K562 (cell line): Measurements from ENCODE around the gene TXNDC8. TPM values are rescaled to one million over a fixed set of nuclear protein-coding genes. Genes with fewer than 3 reads are reported as not detected.

Experiments used
- ATAC-seq: fragments of 200-7000 bp; cut with Tn5 transposase; 3 replicates; pipeline ENCODE4 v1.9.1; 2020; ENCODE audit warnings: moderate library complexity
- BruUV-seq: library from RNA; stranded (reverse); fragments of 400-500 nt; replicated peaks from 2 replicates; lab custom pipeline; 2021; lab: Mats Ljungman, UMichigan
- CTCF ChIA-PET: fragments of 300-600 bp; formaldehyde crosslinking; extraction: SDS; loops from one replicate; lab custom pipeline; 2021; ENCODE audit warnings: low intra/inter-chr PET ratio; lab: Yijun Ruan, JAX
- POLR2A ChIA-PET: fragments of 300-600, 350-650 bp; sonication (Branson Sonifier 250); formaldehyde crosslinking; extraction: SDS; loops from one replicate; lab custom pipeline; 2021; ENCODE audit warnings: antibody characterized with exemption, inconsistent platforms; lab: Yijun Ruan, JAX
- DNase-seq, 4 experiments: peaks; one replicate each; pipeline versions ENCODE4 v3.0.0 to v3.0.0-alpha.2; 2011 to 2018; ENCODE audit warnings: low spot score in 3 of 4, mixed read lengths in 3 of 4; ENCODE audit errors: extremely low read depth in 1 of 4
- FAIRE-seq: peaks from 2 replicates; lab custom pipeline; 2011; peaks lifted over from hg19 to GRCh38; lab: Jason Lieb, UNC
- H2AFZ ChIP-seq: 2 replicates; pipeline ENCODE4 v1.6.0; 2011; ENCODE audit warnings: low read depth, low read length, control low read depth, inconsistent platforms
- H3K27ac ChIP-seq: fragments of 200-600 bp; 3 replicates; pipeline ENCODE4 v1.8.0; 2011; ENCODE audit warnings: low read depth, mild to moderate bottlenecking, control low read depth, inconsistent platforms, low read length, moderate library complexity, mixed read lengths; ENCODE audit errors: extremely low read depth
- H3K27me3 ChIP-seq, 2 experiments: fragments of 300-600 bp in 1 of 2; 2 replicates in 1 of 2; 3 replicates in 1 of 2; pipeline versions ENCODE4 v1.6.0 to v1.8.0; 2011; ENCODE audit warnings: inconsistent platforms in 2 of 2, low read length in 2 of 2, mild to moderate bottlenecking in 1 of 2, mixed read lengths in 1 of 2, moderate library complexity in 1 of 2; ENCODE audit not compliant: control insufficient read depth in 2 of 2, insufficient read depth in 2 of 2
- H3K36me3 ChIP-seq: fragments of 300-600 bp; 3 replicates; pipeline ENCODE4 v1.8.0; 2011; ENCODE audit warnings: mild to moderate bottlenecking, low read length, inconsistent platforms; ENCODE audit not compliant: control insufficient read depth, insufficient read depth
- H3K4me1 ChIP-seq, 2 experiments: fragments of 200-600 bp in 1 of 2; replicated peaks in 1 of 2; 2 replicates in 1 of 2; 3 replicates in 1 of 2; pipeline versions ENCODE4 v1.5.1 to v1.8.0; 2011; ENCODE audit warnings: inconsistent platforms in 2 of 2, low read length in 2 of 2, mild to moderate bottlenecking in 1 of 2, mixed read lengths in 1 of 2, moderate library complexity in 1 of 2; ENCODE audit not compliant: control insufficient read depth in 2 of 2, insufficient read depth in 2 of 2
- H3K4me2 ChIP-seq: 2 replicates; pipeline ENCODE4 v1.6.1; 2011; ENCODE audit warnings: low read length, control low read depth, inconsistent platforms, mixed read lengths; ENCODE audit not compliant: insufficient read depth
- H3K4me3 ChIP-seq: fragments of 200-600 bp; sonication (generic), shearing (Covaris generic); 2 replicates; pipeline ENCODE4 v1.5.1; 2016; ENCODE audit warnings: control low read depth, inconsistent platforms
- H3K79me2 ChIP-seq: fragments of 200-600 bp; 3 replicates; pipeline ENCODE4 v1.8.0; 2011; ENCODE audit warnings: low read length, inconsistent platforms; ENCODE audit not compliant: control insufficient read depth, insufficient read depth
- H3K9ac ChIP-seq, 2 experiments: 2 replicates each; pipeline versions ENCODE4 v1.6.0 to v1.6.1; 2011; ENCODE audit warnings: low read depth in 2 of 2, low read length in 2 of 2, control low read depth in 1 of 2, inconsistent platforms in 1 of 2, mild to moderate bottlenecking in 1 of 2, mixed read lengths in 1 of 2; ENCODE audit not compliant: insufficient read depth in 1 of 2
- H3K9me1 ChIP-seq: one replicate; pipeline ENCODE4 v1.6.0; 2011; ENCODE audit warnings: inconsistent platforms, mild to moderate bottlenecking, low read length, moderate library complexity; ENCODE audit not compliant: control insufficient read depth, insufficient read depth
- H3K9me3 ChIP-seq: replicated peaks from 2 replicates; pipeline ENCODE4 v1.5.1; 2011; ENCODE audit warnings: low read depth, low read length, inconsistent platforms; ENCODE audit not compliant: control insufficient read depth, insufficient read depth
- H4K20me1 ChIP-seq: replicated peaks from 2 replicates; pipeline ENCODE4 v1.6.1; 2011; ENCODE audit warnings: low read length, inconsistent platforms, mixed read lengths; ENCODE audit not compliant: control insufficient read depth, insufficient read depth
- CREB5 ChIP-seq: fragments of 250-450 bp; sonication (Bioruptor Pico); IDR thresholded peaks from 2 replicates; pipeline ENCODE4 v1.5.0; 2020; ENCODE audit warnings: mild to moderate bottlenecking
- CREBBP ChIP-seq: IDR thresholded peaks from one replicate; pipeline ENCODE4 v1.6.1; 2012; ENCODE audit warnings: low read depth, mild to moderate bottlenecking, control low read depth, inconsistent platforms, low read length
- GATA2 ChIP-seq: sonication (generic); formaldehyde crosslinking; IDR thresholded peaks from 2 replicates; pipeline ENCODE4 v1.4.0; 2020; ENCODE audit warnings: mild to moderate bottlenecking, missing genetic modification reagents
- GATAD2A ChIP-seq: fragments of 450-650 bp; IDR thresholded peaks from 2 replicates; pipeline ENCODE4 v1.6.1; 2017
- KHSRP ChIP-seq: fragments of 450-650 bp; IDR thresholded peaks from 2 replicates; pipeline ENCODE4 v1.6.1; 2017
- NCOA2 ChIP-seq, 2 experiments: fragments of 450-650 bp; IDR thresholded peaks; 2 replicates each; pipeline ENCODE4 v1.6.1; 2018; ENCODE audit warnings: mild to moderate bottlenecking in 2 of 2, moderate library complexity in 1 of 2; ENCODE audit not compliant: partially characterized antibody in 2 of 2
- POLR3G ChIP-seq: IDR thresholded peaks from 2 replicates; pipeline ENCODE4 v1.6.1; 2011; ENCODE audit not compliant: insufficient read length, insufficient replicate concordance; ENCODE audit errors: extremely low read depth
- ZC3H11A ChIP-seq: IDR thresholded peaks from 2 replicates; pipeline ENCODE4 v1.6.1; 2012; ENCODE audit warnings: low read depth, low read length, improper control_type of control experiment
- ZNF717 ChIP-seq: fragments of 250-450 bp; sonication (Bioruptor Pico); IDR thresholded peaks from 2 replicates; pipeline ENCODE4 v1.5.0; 2021
- ZNF79 ChIP-seq: fragments of 250-450 bp; sonication (Bioruptor Pico); IDR thresholded peaks from 2 replicates; pipeline ENCODE4 v1.4.0; 2020; ENCODE audit warnings: low read depth, mild to moderate bottlenecking, moderate library complexity
- WGBS: fragments of 100-300 bp; shearing (Covaris generic); methylation state at CpG from one replicate; pipeline ENCODE4 v1.1.6; 2016; ENCODE audit warnings: low coverage, mixed read lengths; ENCODE audit not compliant: insufficient coverage; ENCODE audit errors: missing lambda C conversion rate; 5-methylcytosine and 5-hydroxymethylcytosine counted together
- in situ Hi-C: fragments of 300-500 bp; cut with MboI; formaldehyde crosslinking; loops from 4 replicates; pipeline ENCODE4 v1.15.0; 2018; ENCODE audit warnings: inconsistent platforms, mixed read lengths
- intact Hi-C: fragments of 100-400 bp; cut with micrococcal nuclease; formaldehyde crosslinking; loops from 2 replicates; pipeline ENCODE4 v1.14.2; 2022
- polyA plus RNA-seq, 8 experiments: library from polyadenylated mRNA; depleted of rRNA in 4 of 8; stranded (reverse) in 5 of 8; unstranded in 3 of 8; fragments of >200 nt; fragmentation: Nextera tagmentation in 2 of 8; fragmentation: Illumina TruSeq in 1 of 8; extraction: Ambion mirVana in 2 of 8; extraction: Trizol in 1 of 8; gene quantifications; 2 replicates each; pipeline versions ENCODE4 v1.2.1 to v1.2.3, GENCODE V29; 2011 to 2014; ENCODE audit warnings: inconsistent platforms in 1 of 8, missing spikeins in 1 of 8
- total RNA-seq, 7 experiments: library from RNA; depleted of rRNA in 6 of 7; stranded (reverse); fragments of >200 nt in 6 of 7; fragmentation: Illumina TruSeq in 2 of 7; extraction: Trizol in 2 of 7; gene quantifications; 2 replicates each; pipeline versions ENCODE4 v1.2.1 to v1.2.3, GENCODE V29; 2011 to 2021; ENCODE audit warnings: low replicate concordance in 1 of 7
- TF ChIP-seq, protein P1 (sequence below): fragments of 250-450 bp; sonication (Bioruptor Pico); IDR thresholded peaks from 2 replicates; pipeline ENCODE4 v1.8.0; 2021; ENCODE audit warnings: borderline replicate concordance, mild to moderate bottlenecking, moderate library complexity; ENCODE audit not compliant: poor library complexity, severe bottlenecking
- TF ChIP-seq, protein P2 (sequence below): sonication (generic); formaldehyde crosslinking; IDR thresholded peaks from 2 replicates; pipeline ENCODE4 v1.8.0; 2022; ENCODE audit warnings: missing genetic modification reagents, mild to moderate bottlenecking, borderline replicate concordance
- TF ChIP-seq, protein P3 (sequence below): sonication (generic); formaldehyde crosslinking; IDR thresholded peaks from 2 replicates; pipeline ENCODE4 v1.8.0; 2022; ENCODE audit warnings: mild to moderate bottlenecking, missing genetic modification reagents

TXNDC8 gene
- total and polyA plus RNA-seq, 9 of the 15 experiments (the other 6 are each of a cell fraction or from before 2014, with no cell fraction given), result not detected

DNA sequence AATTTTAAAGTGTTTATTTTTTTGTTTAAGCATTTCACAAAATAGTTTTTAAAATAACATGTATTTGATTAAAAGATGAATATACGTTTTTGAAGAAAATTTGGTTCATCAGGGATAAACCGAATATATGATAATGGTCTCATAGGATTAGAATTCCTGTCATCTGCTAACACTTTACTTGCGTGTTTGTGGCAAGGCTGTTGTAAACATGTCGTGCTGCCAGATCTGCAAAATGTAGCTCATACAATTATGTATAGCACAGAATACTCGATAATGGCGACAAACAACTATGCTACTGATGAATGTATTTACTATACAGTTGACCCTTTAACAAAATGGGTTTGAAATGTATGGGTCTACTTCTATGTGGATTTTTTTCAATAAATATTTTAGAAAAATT lies 7.2 kb upstream of the TXNDC8 start:
- H3K9ac ChIP-seq, result no peak overlapping the region
- intact Hi-C loops (loop anchor here (5.0 to 10.0 kb wide), 3 partner anchors 82 to 960 kb away; no protein-coding TSS in a partner anchor), in situ Hi-C loops (no loop called here)
- H3K27ac ChIP-seq, result no peak overlapping the region
- no peak for DNase-seq
- H3K4me3 ChIP-seq, result no peak overlapping the region
- no peaks in the 10 kb centered on the region; a peak in 1 of 5 replicates for H3K4me1 ChIP-seq
- no peaks in the 10 kb centered on the region for H3K27me3 ChIP-seq
- FAIRE-seq, result no peak
- BruUV-seq, result no TSS peak
- CTCF ChIA-PET, result no interaction called here
- no peak overlapping the region for H3K4me2 ChIP-seq
- ATAC-seq, result no peak
- no peaks in the 10 kb centered on the region for H4K20me1 ChIP-seq
- no peaks in the 10 kb centered on the region for H3K9me1 ChIP-seq
- no peaks in the 10 kb centered on the region for H3K36me3 ChIP-seq
- 12% methylated on average over 6 of the region's 6 CpGs for WGBS
- no peak overlapping the region for H2AFZ ChIP-seq
- POLR2A ChIA-PET, result no interaction called here
- no peaks in the 10 kb centered on the region for H3K79me2 ChIP-seq
- no peaks in the 10 kb centered on the region for H3K9me3 ChIP-seq
- TF ChIP-seq CREBBP (no peak), POLR3G (no peak), KHSRP (no peak), GATA2 (CRISPR knock-in tag) (no peak), CREB5 (no peak), ZNF79 (CRISPR knock-in tag) (no peak), ZNF717 (CRISPR knock-in tag) (no peak), GATAD2A (no peak), ZC3H11A (no peak), NCOA2 (IDR thresholded peaks at IDR 0.05; ENCODE audit: partially characterized antibody in 2 of 2) (no peak)
- TF ChIP-seq, protein P1, sequence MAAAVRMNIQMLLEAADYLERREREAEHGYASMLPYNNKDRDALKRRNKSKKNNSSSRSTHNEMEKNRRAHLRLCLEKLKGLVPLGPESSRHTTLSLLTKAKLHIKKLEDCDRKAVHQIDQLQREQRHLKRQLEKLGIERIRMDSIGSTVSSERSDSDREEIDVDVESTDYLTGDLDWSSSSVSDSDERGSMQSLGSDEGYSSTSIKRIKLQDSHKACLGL, result no peak
- TF ChIP-seq, protein P2, sequence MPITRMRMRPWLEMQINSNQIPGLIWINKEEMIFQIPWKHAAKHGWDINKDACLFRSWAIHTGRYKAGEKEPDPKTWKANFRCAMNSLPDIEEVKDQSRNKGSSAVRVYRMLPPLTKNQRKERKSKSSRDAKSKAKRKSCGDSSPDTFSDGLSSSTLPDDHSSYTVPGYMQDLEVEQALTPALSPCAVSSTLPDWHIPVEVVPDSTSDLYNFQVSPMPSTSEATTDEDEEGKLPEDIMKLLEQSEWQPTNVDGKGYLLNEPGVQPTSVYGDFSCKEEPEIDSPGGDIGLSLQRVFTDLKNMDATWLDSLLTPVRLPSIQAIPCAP (CRISPR knock-in tag), result no peak
- TF ChIP-seq, protein P3, sequence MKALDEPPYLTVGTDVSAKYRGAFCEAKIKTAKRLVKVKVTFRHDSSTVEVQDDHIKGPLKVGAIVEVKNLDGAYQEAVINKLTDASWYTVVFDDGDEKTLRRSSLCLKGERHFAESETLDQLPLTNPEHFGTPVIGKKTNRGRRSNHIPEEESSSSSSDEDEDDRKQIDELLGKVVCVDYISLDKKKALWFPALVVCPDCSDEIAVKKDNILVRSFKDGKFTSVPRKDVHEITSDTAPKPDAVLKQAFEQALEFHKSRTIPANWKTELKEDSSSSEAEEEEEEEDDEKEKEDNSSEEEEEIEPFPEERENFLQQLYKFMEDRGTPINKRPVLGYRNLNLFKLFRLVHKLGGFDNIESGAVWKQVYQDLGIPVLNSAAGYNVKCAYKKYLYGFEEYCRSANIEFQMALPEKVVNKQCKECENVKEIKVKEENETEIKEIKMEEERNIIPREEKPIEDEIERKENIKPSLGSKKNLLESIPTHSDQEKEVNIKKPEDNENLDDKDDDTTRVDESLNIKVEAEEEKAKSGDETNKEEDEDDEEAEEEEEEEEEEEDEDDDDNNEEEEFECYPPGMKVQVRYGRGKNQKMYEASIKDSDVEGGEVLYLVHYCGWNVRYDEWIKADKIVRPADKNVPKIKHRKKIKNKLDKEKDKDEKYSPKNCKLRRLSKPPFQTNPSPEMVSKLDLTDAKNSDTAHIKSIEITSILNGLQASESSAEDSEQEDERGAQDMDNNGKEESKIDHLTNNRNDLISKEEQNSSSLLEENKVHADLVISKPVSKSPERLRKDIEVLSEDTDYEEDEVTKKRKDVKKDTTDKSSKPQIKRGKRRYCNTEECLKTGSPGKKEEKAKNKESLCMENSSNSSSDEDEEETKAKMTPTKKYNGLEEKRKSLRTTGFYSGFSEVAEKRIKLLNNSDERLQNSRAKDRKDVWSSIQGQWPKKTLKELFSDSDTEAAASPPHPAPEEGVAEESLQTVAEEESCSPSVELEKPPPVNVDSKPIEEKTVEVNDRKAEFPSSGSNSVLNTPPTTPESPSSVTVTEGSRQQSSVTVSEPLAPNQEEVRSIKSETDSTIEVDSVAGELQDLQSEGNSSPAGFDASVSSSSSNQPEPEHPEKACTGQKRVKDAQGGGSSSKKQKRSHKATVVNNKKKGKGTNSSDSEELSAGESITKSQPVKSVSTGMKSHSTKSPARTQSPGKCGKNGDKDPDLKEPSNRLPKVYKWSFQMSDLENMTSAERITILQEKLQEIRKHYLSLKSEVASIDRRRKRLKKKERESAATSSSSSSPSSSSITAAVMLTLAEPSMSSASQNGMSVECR (CRISPR knock-in tag), result no peak
